Measurements from ENCODE around the gene JKAMP. TPM values are rescaled to one million over a fixed set of nuclear protein-coding genes. Genes with fewer than 3 reads are reported as not detected.

JKAMP gene
- total and polyA plus RNA-seq, 2 of the 8 experiments (the other 6 are each of a cell fraction or from before 2014, with no cell fraction given): 34.9 to 182 TPM

GRCh38 chr14:59455411-59455810 lies 28.9 kb upstream of the JKAMP start:
- no peak for TF ChIP-seq BACH1 (IDR thresholded peaks at IDR 0.05; ENCODE audit: low read length)
- no peak for TF ChIP-seq SP1 (IDR thresholded peaks at IDR 0.05; ENCODE audit: low read depth, low read length)
- no peak for TF ChIP-seq SIN3A (conservative IDR thresholded peaks at IDR 0.05 in 1 of 2, IDR thresholded peaks at IDR 0.05 in 1 of 2; ENCODE audit: low read depth in 1 of 2, low read length in 2 of 2)
- TF ChIP-seq SRF (IDR thresholded peaks at IDR 0.05; ENCODE audit: low read depth, low read length): no peak
- no peak for TF ChIP-seq BRCA1 (IDR thresholded peaks at IDR 0.05; ENCODE audit: low read depth, low read length)
- no peak for TF ChIP-seq CBX8 (IDR thresholded peaks at IDR 0.05; ENCODE audit: borderline replicate concordance, low read depth, low read length)
- TF ChIP-seq EZH2 (IDR thresholded peaks at IDR 0.05; ENCODE audit: low read depth, low read length, severe bottlenecking): no peak
- TF ChIP-seq, protein P1, sequence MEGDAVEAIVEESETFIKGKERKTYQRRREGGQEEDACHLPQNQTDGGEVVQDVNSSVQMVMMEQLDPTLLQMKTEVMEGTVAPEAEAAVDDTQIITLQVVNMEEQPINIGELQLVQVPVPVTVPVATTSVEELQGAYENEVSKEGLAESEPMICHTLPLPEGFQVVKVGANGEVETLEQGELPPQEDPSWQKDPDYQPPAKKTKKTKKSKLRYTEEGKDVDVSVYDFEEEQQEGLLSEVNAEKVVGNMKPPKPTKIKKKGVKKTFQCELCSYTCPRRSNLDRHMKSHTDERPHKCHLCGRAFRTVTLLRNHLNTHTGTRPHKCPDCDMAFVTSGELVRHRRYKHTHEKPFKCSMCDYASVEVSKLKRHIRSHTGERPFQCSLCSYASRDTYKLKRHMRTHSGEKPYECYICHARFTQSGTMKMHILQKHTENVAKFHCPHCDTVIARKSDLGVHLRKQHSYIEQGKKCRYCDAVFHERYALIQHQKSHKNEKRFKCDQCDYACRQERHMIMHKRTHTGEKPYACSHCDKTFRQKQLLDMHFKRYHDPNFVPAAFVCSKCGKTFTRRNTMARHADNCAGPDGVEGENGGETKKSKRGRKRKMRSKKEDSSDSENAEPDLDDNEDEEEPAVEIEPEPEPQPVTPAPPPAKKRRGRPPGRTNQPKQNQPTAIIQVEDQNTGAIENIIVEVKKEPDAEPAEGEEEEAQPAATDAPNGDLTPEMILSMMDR (IDR thresholded peaks at IDR 0.05; ENCODE audit: control extremely low read depth in 1 of 3, insufficient read depth in 1 of 3, low read depth in 1 of 3, low read length in 3 of 3): no peak
- TF ChIP-seq CHD2 (IDR thresholded peaks at IDR 0.05; ENCODE audit: low read length): no peak
- TF ChIP-seq CBX5 (IDR thresholded peaks at IDR 0.05; ENCODE audit: low read depth, low read length): no peak
- TF ChIP-seq ASH2L (IDR thresholded peaks at IDR 0.05; ENCODE audit: low read length): no peak
- Histone ChIP-seq H2BK12ac (ENCODE audit: low read depth, low read length) (no peak overlapping the region), H2AFZ (ENCODE audit: low read length) (no peak overlapping the region), H3K9ac (replicated peaks in 1 of 4; ENCODE audit: extremely low read depth in 1 of 4, low read depth in 3 of 4, low read length in 3 of 4) (no peak overlapping the region), H3K18ac (ENCODE audit: extremely low read depth, low read length) (no peak overlapping the region), H3K56ac (replicated peaks; ENCODE audit: insufficient read length, low read depth, low read length) (no peak overlapping the region), H3K27me3 (replicated peaks in 1 of 4; ENCODE audit: control insufficient read depth in 3 of 4, extremely low read depth in 1 of 4, insufficient read depth in 3 of 4, low read length in 3 of 4) (no peaks in the 10 kb centered on the region), H2BK5ac (ENCODE audit: low read depth, low read length) (no peak overlapping the region), H3K4me1 (replicated peaks in 1 of 4; ENCODE audit: control insufficient read depth in 3 of 4, insufficient read depth in 4 of 4, low read length in 3 of 4) (no peaks in the 10 kb centered on the region), H3K9me3 (ENCODE audit: insufficient read depth in 2 of 2, low read depth in 1 of 2, low read length in 1 of 2) (no peaks in the 10 kb centered on the region; a peak in 1 of 4 replicates), H3K27ac (ENCODE audit: low read depth, low read length) (no peak overlapping the region), H2AK5ac (ENCODE audit: low read depth, low read length) (no peak overlapping the region), H3K36me3 (ENCODE audit: control insufficient read depth in 2 of 4, insufficient read depth in 4 of 4, low read length in 3 of 4) (no peaks in the 10 kb centered on the region; a peak in 1 of 8 replicates), H4K20me1 (replicated peaks in 1 of 2; ENCODE audit: control insufficient read depth in 1 of 2, insufficient read depth in 2 of 2, low read length in 2 of 2) (no peaks in the 10 kb centered on the region), H3K79me1 (ENCODE audit: low read depth, low read length) (no peaks in the 10 kb centered on the region), H4K91ac (replicated peaks; ENCODE audit: insufficient read length, low read length) (no peak overlapping the region), H3K79me2 (ENCODE audit: control insufficient read depth in 1 of 2, insufficient read depth in 2 of 2, low read length in 2 of 2) (no peaks in the 10 kb centered on the region), H3K4me2 (ENCODE audit: insufficient read depth in 1 of 2, low read depth in 2 of 2, low read length in 2 of 2) (no peak overlapping the region), H3K4me3 (ENCODE audit: extremely low read depth in 1 of 4, insufficient read depth in 2 of 4, low read depth in 3 of 4, low read length in 4 of 4) (no peak overlapping the region), H3K23ac (ENCODE audit: insufficient read length) (no peak overlapping the region), H3K23me2 (ENCODE audit: low read depth, low read length) (no peaks in the 10 kb centered on the region), H2BK15ac (ENCODE audit: low read length) (no peak overlapping the region), H3K4ac (replicated peaks; ENCODE audit: insufficient read length, low read depth, low read length) (no peak overlapping the region), H2BK120ac (replicated peaks; ENCODE audit: low read depth, low read length) (no peak overlapping the region), H2BK20ac (ENCODE audit: low read length) (no peak overlapping the region), H4K8ac (ENCODE audit: extremely low read depth, insufficient read depth, low read length) (no peak overlapping the region), H4K5ac (ENCODE audit: insufficient read length, low read depth, low read length) (no peak overlapping the region), H3K14ac (ENCODE audit: insufficient read length) (no peak overlapping the region)
- FAIRE-seq: no peak
- POLR2A ChIA-PET (ENCODE audit: partially characterized antibody): no interaction called here
- 94% methylated on average over 1 of the region's 1 CpG; no CpG with 5 or more reads in 1 of the 2 experiments for WGBS, 2 experiments (ENCODE audit: extremely low coverage in 1 of 2, insufficient coverage in 1 of 2, insufficient read length in 1 of 2, insufficient replicate concordance in 2 of 2, low coverage in 1 of 2, low lambda C conversion rate in 2 of 2, missing lambda C conversion rate in 1 of 2)
- CTCF ChIA-PET (ENCODE audit: partially characterized antibody): interaction anchor here (0.9 to 1.4 kb wide), 3 partner anchors 9 to 326 kb away, joined by 3 to 4 read pairs (median 3); partner anchors contain the start of gene GPR135
- DNase-seq (ENCODE audit: low read depth in 1 of 2, low spot score in 2 of 2): no peak

All from H1 (cell line).